HCT116 (cell line): ENCODE results near the gene CD96. TPM values are rescaled to one million over a fixed set of nuclear protein-coding genes. Genes with fewer than 3 reads are reported as not detected.

ENCODE experiments used
- ATAC-seq: fragments of 200-7000 bp; cut with Tn5 transposase; 2 replicates; pipeline ENCODE4 v1.9.1; 2020; ENCODE audit warnings: mild to moderate bottlenecking, moderate library complexity
- BruUV-seq: library from RNA; stranded (reverse); fragments of 400-500 nt; replicated peaks from 2 replicates; lab custom pipeline; 2021; lab: Mats Ljungman, UMichigan
- CTCF ChIA-PET: fragments of 300-600 bp; sonication (Branson Sonifier 250); formaldehyde crosslinking; loops from one replicate; lab custom pipeline; 2021; ENCODE audit warnings: antibody characterized with exemption; lab: Charles Lee
- POLR2A ChIA-PET: fragments of 300-600, 350-600 bp; sonication (Branson Sonifier 250); formaldehyde crosslinking; loops from one replicate; lab custom pipeline; 2021; ENCODE audit warnings: antibody characterized with exemption; lab: Charles Lee
- RAD21 ChIA-PET, 2 experiments: fragments of 300-600 bp; sonication (Branson Sonifier 250); formaldehyde crosslinking; loops; one replicate each; lab custom pipeline; 2023; ENCODE audit warnings: low total read pairs in 2 of 2; ENCODE audit not compliant: uncharacterized antibody in 2 of 2, unreplicated experiment in 2 of 2, low non-redundant PET in 1 of 2; lab: Charles Lee
- DNase-seq: peaks from one replicate; pipeline ENCODE4 v3.0.0-alpha.2; 2010; ENCODE audit warnings: low read depth, low spot score
- H2AFZ ChIP-seq: fragments of 200-600 bp; shearing (Covaris generic), sonication (generic); 2 replicates; pipeline ENCODE4 v1.6.1; 2017; ENCODE audit warnings: low read depth, mixed run types, mixed read lengths, antibody characterized with exemption, low read length; ENCODE audit not compliant: poor library complexity, severe bottlenecking
- H3K27ac ChIP-seq: 2 replicates; pipeline ENCODE4 v1.5.1; 2012; ENCODE audit warnings: low read depth, low read length
- H3K27me3 ChIP-seq: fragments of 200-600 bp; sonication (generic); 2 replicates; pipeline ENCODE4 v1.6.1; 2016; ENCODE audit warnings: mixed run types, low read length, mixed read lengths; ENCODE audit not compliant: insufficient read depth
- H3K36me3 ChIP-seq, 2 experiments: fragments of 200-500 bp in 1 of 2; fragments of 200-600 bp in 1 of 2; sonication (Bioruptor generic) in 1 of 2; sonication (generic) in 1 of 2; 2 replicates each; pipeline versions ENCODE4 v1.5.1 to v1.6.1; 2014 to 2016; ENCODE audit warnings: low read length in 2 of 2, inconsistent platforms in 1 of 2, mixed read lengths in 1 of 2, mixed run types in 1 of 2; ENCODE audit not compliant: insufficient read depth in 2 of 2, control insufficient read depth in 1 of 2
- H3K4me1 ChIP-seq, 2 experiments: fragments of 200-600 bp in 1 of 2; sonication (generic) in 1 of 2; 2 replicates each; pipeline versions ENCODE4 v1.5.1 to v1.6.1; 2012 to 2017; ENCODE audit warnings: low read length in 2 of 2, inconsistent platforms in 1 of 2, mild to moderate bottlenecking in 1 of 2, mixed read lengths in 1 of 2, mixed run types in 1 of 2, moderate library complexity in 1 of 2; ENCODE audit not compliant: insufficient read depth in 2 of 2, control insufficient read depth in 1 of 2
- H3K4me2 ChIP-seq: fragments of 200-600 bp; sonication (generic); 2 replicates; pipeline ENCODE4 v1.6.1; 2017; ENCODE audit warnings: mixed run types, low read length, mixed read lengths
- H3K4me3 ChIP-seq, 2 experiments: fragments of 200-600 bp in 1 of 2; sonication (generic) in 1 of 2; replicated peaks in 1 of 2; 2 replicates each; pipeline ENCODE4 v1.5.1; 2011 to 2016; ENCODE audit warnings: low read length in 2 of 2, control low read depth in 1 of 2, low read depth in 1 of 2, mild to moderate bottlenecking in 1 of 2, mixed read lengths in 1 of 2, mixed run types in 1 of 2
- H3K79me2 ChIP-seq: fragments of 200-600 bp; sonication (generic); 2 replicates; pipeline ENCODE4 v1.6.1; 2017; ENCODE audit warnings: mild to moderate bottlenecking, mixed run types, low read length, moderate library complexity, mixed read lengths; ENCODE audit not compliant: insufficient read depth
- H3K9ac ChIP-seq: fragments of 200-600 bp; sonication (generic); 2 replicates; pipeline ENCODE4 v1.6.1; 2016; ENCODE audit warnings: low read length, mixed read lengths
- H3K9me2 ChIP-seq: fragments of 200-600 bp; sonication (generic), shearing (Covaris generic); 2 replicates; pipeline ENCODE4 v1.6.1; 2017; ENCODE audit warnings: mixed run types, mild to moderate bottlenecking, moderate library complexity; ENCODE audit not compliant: insufficient read depth
- H3K9me3 ChIP-seq, 2 experiments: fragments of 200-500 bp in 1 of 2; fragments of 200-600 bp in 1 of 2; sonication (Bioruptor generic) in 1 of 2; sonication (generic) in 1 of 2; 2 replicates each; pipeline ENCODE4 v1.6.1; 2014 to 2017; ENCODE audit warnings: low read length in 2 of 2, mixed read lengths in 2 of 2, inconsistent platforms in 1 of 2, low read depth in 1 of 2, mild to moderate bottlenecking in 1 of 2, mixed run types in 1 of 2, moderate library complexity in 1 of 2; ENCODE audit not compliant: control insufficient read depth in 1 of 2, insufficient read depth in 1 of 2
- H4K20me1 ChIP-seq: fragments of 200-600 bp; sonication (generic), shearing (Covaris generic); 2 replicates; pipeline ENCODE4 v1.6.1; 2017; ENCODE audit warnings: mixed run types, mild to moderate bottlenecking, moderate library complexity; ENCODE audit not compliant: insufficient read depth
- CBX3 ChIP-seq: IDR thresholded peaks from 2 replicates; pipeline ENCODE4 v1.6.1; 2012; ENCODE audit warnings: low read depth
- CEBPB ChIP-seq: IDR thresholded peaks from 2 replicates; pipeline ENCODE4 v1.6.1; 2012; ENCODE audit warnings: low read depth
- CTCF ChIP-seq, 3 experiments: fragments of 200-600 bp in 1 of 3; sonication (generic) in 1 of 3; IDR thresholded peaks in 2 of 3; conservative IDR thresholded peaks in 1 of 3; 2 replicates each; pipeline ENCODE4 v1.5.1; 2012 to 2017; ENCODE audit warnings: low read depth in 2 of 3, low read length in 2 of 3, antibody characterized with exemption in 1 of 3, borderline replicate concordance in 1 of 3, control low read depth in 1 of 3, mild to moderate bottlenecking in 1 of 3, mixed read lengths in 1 of 3, mixed run types in 1 of 3, moderate library complexity in 1 of 3; ENCODE audit not compliant: insufficient read depth in 1 of 3
- ELF1 ChIP-seq: IDR thresholded peaks from 2 replicates; pipeline ENCODE4 v1.6.1; 2012; ENCODE audit warnings: low read depth, borderline replicate concordance
- EZH2phosphoT487 ChIP-seq: fragments of 200-600 bp; IDR thresholded peaks from 2 replicates; pipeline ENCODE4 v1.6.1; 2018; ENCODE audit warnings: antibody characterized with exemption, borderline replicate concordance
- FOSL1 ChIP-seq: IDR thresholded peaks from 2 replicates; pipeline ENCODE4 v1.6.1; 2012; ENCODE audit warnings: low read depth
- JUND ChIP-seq: IDR thresholded peaks from 2 replicates; pipeline ENCODE4 v1.6.1; 2012
- POLR2AphosphoS5 ChIP-seq: IDR thresholded peaks from 2 replicates; pipeline ENCODE4 v1.6.1; 2011; ENCODE audit warnings: mild to moderate bottlenecking, low read depth, low read length, moderate library complexity
- RAD21 ChIP-seq: IDR thresholded peaks from 2 replicates; pipeline ENCODE4 v1.6.1; 2012; ENCODE audit warnings: low read depth, mild to moderate bottlenecking
- REST ChIP-seq: IDR thresholded peaks from 2 replicates; pipeline ENCODE4 v1.6.1; 2012; ENCODE audit warnings: low read depth
- SIN3A ChIP-seq: IDR thresholded peaks from 2 replicates; pipeline ENCODE4 v1.6.1; 2012; ENCODE audit warnings: low read depth
- SP1 ChIP-seq: IDR thresholded peaks from 2 replicates; pipeline ENCODE4 v1.6.1; 2012; ENCODE audit warnings: low read depth
- SRF ChIP-seq: IDR thresholded peaks from 2 replicates; pipeline ENCODE4 v1.6.1; 2012; ENCODE audit warnings: low read depth
- TCF7L2 ChIP-seq: IDR thresholded peaks from 2 replicates; pipeline ENCODE4 v1.7.0; 2011; ENCODE audit warnings: borderline replicate concordance, inconsistent platforms; ENCODE audit not compliant: insufficient read depth, insufficient read length; ENCODE audit errors: extremely low read depth
- YY1 ChIP-seq: IDR thresholded peaks from 2 replicates; pipeline ENCODE4 v1.6.1; 2011; ENCODE audit warnings: low read length, low read depth, moderate library complexity, mild to moderate bottlenecking; ENCODE audit not compliant: insufficient replicate concordance; ENCODE audit errors: extremely low read depth
- ZBTB33 ChIP-seq: IDR thresholded peaks from 2 replicates; pipeline ENCODE4 v1.6.1; 2011; ENCODE audit warnings: mild to moderate bottlenecking, low read length, moderate library complexity; ENCODE audit not compliant: insufficient replicate concordance; ENCODE audit errors: extremely low read depth
- ZNF274 ChIP-seq: fragments of 200-500 bp; sonication (Bioruptor generic); IDR thresholded peaks from 2 replicates; pipeline ENCODE4 v1.6.1; 2014; ENCODE audit warnings: mild to moderate bottlenecking, low read depth, low read length, inconsistent platforms
- intact Hi-C: fragments of 100-400 bp; cut with micrococcal nuclease; formaldehyde crosslinking; loops from 2 replicates; pipeline ENCODE4 v1.10.0; 2022
- total RNA-seq: library from RNA; stranded (reverse); gene quantifications from one replicate; pipeline ENCODE4 v1.2.1, GENCODE V29; 2021; ENCODE audit not compliant: unreplicated experiment

The CD96 gene
- total RNA-seq, 1 experiment from 2014 or later, result 0.42 TPM

- Histone ChIP-seq H3K4me1 (no peaks in the 10 kb centered on the region), H3K4me3 (no peak overlapping the region), H3K4me2 (no peak overlapping the region), H3K27me3 (no peaks in the 10 kb centered on the region), H3K79me2 (no peaks in the 10 kb centered on the region), H4K20me1 (no peaks in the 10 kb centered on the region), H3K9me2 (no peaks in the 10 kb centered on the region), H3K27ac (no peak overlapping the region), H2AFZ (no peak overlapping the region), H3K9ac (no peak overlapping the region), H3K9me3 (no peaks in the 10 kb centered on the region), H3K36me3 (no peaks in the 10 kb centered on the region)
- ChIA-PET POLR2A (no interaction called here), CTCF (no interaction called here), RAD21 (no interaction called here)
- TF ChIP-seq POLR2AphosphoS5 (no peak), YY1 (no peak), FOSL1 (no peak), TCF7L2 (no peak), SRF (no peak), EZH2phosphoT487 (no peak), REST (no peak), JUND (no peak), ZNF274 (no peak), ZBTB33 (no peak), RAD21 (no peak), CEBPB (no peak), CTCF (IDR thresholded peaks at IDR 0.05 in 2 of 3, conservative IDR thresholded peaks at IDR 0.05 in 1 of 3; ENCODE audit: borderline replicate concordance in 1 of 3, insufficient read depth in 1 of 3, low read depth in 2 of 3, low read length in 2 of 3) (no peak), SIN3A (no peak), CBX3 (no peak), ELF1 (no peak), SP1 (no peak)
- no TSS peak for BruUV-seq
- ATAC-seq (no peak), DNase-seq (no peak)
- intact Hi-C loops, result no loop called here
These were observed 22.7 kb upstream of the CD96 start for GRCh38 chr3:111519178-111519855.
